ENCODE data around the gene CNIH1.

The CNIH1 gene

DNA sequence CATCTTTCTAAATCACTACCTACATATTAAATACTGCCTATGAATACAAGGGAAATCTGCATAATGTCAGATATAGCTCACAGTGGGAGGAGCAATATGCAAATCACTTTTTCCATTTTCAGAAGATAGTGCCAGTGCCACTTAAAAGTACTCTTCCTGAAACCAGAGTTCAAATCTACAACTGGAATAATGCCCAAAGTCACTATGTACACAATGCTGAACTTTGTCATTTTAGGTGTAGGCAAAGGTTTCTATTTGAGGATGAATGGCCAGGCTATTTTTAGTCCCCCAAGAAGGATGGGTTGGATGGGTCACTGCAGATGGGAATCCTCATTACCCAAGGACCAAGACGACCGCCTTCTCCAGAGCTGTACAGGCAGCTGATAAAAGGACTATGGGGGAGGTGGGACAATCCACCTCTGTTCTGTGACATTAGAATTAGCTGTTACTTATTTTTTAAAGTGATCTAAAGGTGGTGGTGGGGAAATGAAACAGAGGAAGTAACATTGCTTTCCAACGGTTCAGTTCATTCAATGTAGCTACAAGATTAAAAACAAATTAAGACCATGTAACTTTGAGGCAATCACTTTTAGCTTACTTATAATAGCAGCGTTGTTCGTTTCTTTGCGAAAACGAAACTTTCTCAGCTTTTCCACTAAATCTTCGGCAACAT is 42.0 kb upstream of the CNIH1 start:
- H3K9me3 ChIP-seq (ENCODE audit: control insufficient read depth, low read length) = no peaks in the 10 kb centered on the region
- H3K4me1 ChIP-seq (ENCODE audit: control insufficient read depth, insufficient read depth, low read length) = no peaks in the 10 kb centered on the region
- no peaks in the 10 kb centered on the region for H3K27me3 ChIP-seq (ENCODE audit: control insufficient read depth, insufficient read depth, low read length, poor library complexity, severe bottlenecking)
- H3K36me3 ChIP-seq (ENCODE audit: control insufficient read depth, insufficient read depth, low read length) = peaks cover 7% of the 10 kb centered on the region
- H3K27ac ChIP-seq (ENCODE audit: insufficient read depth, low read depth, low read length, poor library complexity, severe bottlenecking) = no peak overlapping the region
- 90 to 94% methylated on average over 8 of the region's 8 CpGs for whole genome bisulfite sequencing, 2 experiments
- H3K4me3 ChIP-seq (ENCODE audit: insufficient read depth, low read depth, low read length) = no peak overlapping the region

GRCh38 chr14:54481695-54482094 is 40.5 kb upstream of the CNIH1 start:
- H3K27ac ChIP-seq (ENCODE audit: insufficient read depth, low read depth, low read length, poor library complexity, severe bottlenecking) = no peak overlapping the region
- no peaks in the 10 kb centered on the region for H3K9me3 ChIP-seq (ENCODE audit: control insufficient read depth, low read length)
- 100% methylated on average over 1 of the region's 2 CpGs; no CpG with 5 or more reads in 1 of the 2 experiments for WGBS, 2 experiments
- H3K4me1 ChIP-seq (ENCODE audit: control insufficient read depth, insufficient read depth, low read length) = no peaks in the 10 kb centered on the region
- H3K4me3 ChIP-seq (ENCODE audit: insufficient read depth, low read depth, low read length) = no peak overlapping the region
- no peaks in the 10 kb centered on the region for H3K27me3 ChIP-seq (ENCODE audit: control insufficient read depth, insufficient read depth, low read length, poor library complexity, severe bottlenecking)
- peaks cover 7% of the 10 kb centered on the region for H3K36me3 ChIP-seq (ENCODE audit: control insufficient read depth, insufficient read depth, low read length)

DNA sequence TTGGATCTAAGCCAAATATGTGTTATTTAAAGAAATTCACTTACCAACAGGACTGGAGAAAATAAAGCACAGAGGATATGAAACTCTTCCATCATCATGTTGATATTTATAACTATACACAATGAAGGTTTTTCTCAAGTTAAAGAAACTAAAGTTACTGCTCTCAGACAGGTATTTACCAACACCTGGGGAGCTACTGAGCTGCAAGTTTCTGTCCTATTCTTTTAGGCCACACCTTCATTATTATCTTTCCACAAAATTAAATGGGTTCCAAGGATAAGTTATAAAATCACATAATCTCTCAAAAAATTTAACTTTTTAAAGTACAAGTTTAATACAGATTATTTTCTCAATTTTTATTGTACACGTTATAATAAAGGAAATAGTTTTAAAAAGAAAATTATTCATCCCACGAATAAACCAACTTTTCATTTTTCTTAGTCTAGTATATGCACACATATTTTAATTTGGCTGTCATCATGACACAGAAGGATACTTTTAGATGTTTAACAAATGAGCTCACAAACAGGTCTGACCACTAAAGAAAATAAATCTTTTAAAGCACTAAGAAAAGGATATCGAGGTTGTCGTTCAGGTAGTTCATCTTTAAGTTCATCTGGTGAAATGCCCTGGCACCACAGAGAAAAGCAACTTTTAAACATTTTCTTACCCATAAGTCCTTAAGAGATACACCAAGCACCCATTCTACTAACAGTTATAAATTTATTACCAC is 39.8 kb upstream of the CNIH1 start:
- Histone ChIP-seq H3K27ac (ENCODE audit: insufficient read depth, low read depth, low read length, poor library complexity, severe bottlenecking) (no peak overlapping the region), H3K4me1 (ENCODE audit: control insufficient read depth, insufficient read depth, low read length) (no peaks in the 10 kb centered on the region), H3K9me3 (ENCODE audit: control insufficient read depth, low read length) (no peaks in the 10 kb centered on the region), H3K4me3 (ENCODE audit: insufficient read depth, low read depth, low read length) (no peak overlapping the region), H3K27me3 (ENCODE audit: control insufficient read depth, insufficient read depth, low read length, poor library complexity, severe bottlenecking) (no peaks in the 10 kb centered on the region), H3K36me3 (ENCODE audit: control insufficient read depth, insufficient read depth, low read length) (peaks cover 7% of the 10 kb centered on the region)
- WGBS, 2 experiments = 94 to 97% methylated on average over 2 to 3 of the region's 4 CpGs

GRCh38 chr14:54478636-54479215 is 37.6 kb upstream of the CNIH1 start:
- no peak overlapping the region for H3K27ac ChIP-seq (ENCODE audit: insufficient read depth, low read depth, low read length, poor library complexity, severe bottlenecking)
- no peak overlapping the region for H3K4me3 ChIP-seq (ENCODE audit: insufficient read depth, low read depth, low read length)
- no peaks in the 10 kb centered on the region for H3K27me3 ChIP-seq (ENCODE audit: control insufficient read depth, insufficient read depth, low read length, poor library complexity, severe bottlenecking)
- H3K9me3 ChIP-seq (ENCODE audit: control insufficient read depth, low read length) = no peaks in the 10 kb centered on the region
- WGBS, 2 experiments = 85 to 89% methylated on average over 3 of the region's 3 CpGs
- peaks cover 7% of the 10 kb centered on the region for H3K36me3 ChIP-seq (ENCODE audit: control insufficient read depth, insufficient read depth, low read length)
- no peaks in the 10 kb centered on the region for H3K4me1 ChIP-seq (ENCODE audit: control insufficient read depth, insufficient read depth, low read length)

- Histone ChIP-seq H3K36me3 (ENCODE audit: control insufficient read depth, insufficient read depth, low read length) (no peaks in the 10 kb centered on the region), H3K9me3 (ENCODE audit: control insufficient read depth, low read length) (no peaks in the 10 kb centered on the region), H3K4me3 (ENCODE audit: insufficient read depth, low read depth, low read length) (no peak overlapping the region), H3K27me3 (ENCODE audit: control insufficient read depth, insufficient read depth, low read length, poor library complexity, severe bottlenecking) (no peaks in the 10 kb centered on the region), H3K27ac (ENCODE audit: insufficient read depth, low read depth, low read length, poor library complexity, severe bottlenecking) (no peak overlapping the region), H3K4me1 (ENCODE audit: control insufficient read depth, insufficient read depth, low read length) (peaks cover 4% of the 10 kb centered on the region)
- 98% methylated on average over 4 of the region's 4 CpGs for WGBS, 2 experiments
These were observed 34.7 kb upstream of the CNIH1 start for GRCh38 chr14:54475911-54476310.

GRCh38 chr14:54475187-54475899 is 34.2 kb upstream of the CNIH1 start:
- Histone ChIP-seq H3K4me3 (ENCODE audit: insufficient read depth, low read depth, low read length) (no peak overlapping the region), H3K4me1 (ENCODE audit: control insufficient read depth, insufficient read depth, low read length) (peaks cover 4% of the 10 kb centered on the region), H3K27me3 (ENCODE audit: control insufficient read depth, insufficient read depth, low read length, poor library complexity, severe bottlenecking) (no peaks in the 10 kb centered on the region), H3K36me3 (ENCODE audit: control insufficient read depth, insufficient read depth, low read length) (no peaks in the 10 kb centered on the region), H3K9me3 (ENCODE audit: control insufficient read depth, low read length) (no peaks in the 10 kb centered on the region), H3K27ac (ENCODE audit: insufficient read depth, low read depth, low read length, poor library complexity, severe bottlenecking) (no peak overlapping the region)
- 95 to 96% methylated on average over 4 of the region's 4 CpGs for WGBS, 2 experiments

- Histone ChIP-seq H3K9me3 (ENCODE audit: control insufficient read depth, low read length) (no peaks in the 10 kb centered on the region), H3K27me3 (ENCODE audit: control insufficient read depth, insufficient read depth, low read length, poor library complexity, severe bottlenecking) (no peaks in the 10 kb centered on the region), H3K36me3 (ENCODE audit: control insufficient read depth, insufficient read depth, low read length) (no peaks in the 10 kb centered on the region), H3K27ac (ENCODE audit: insufficient read depth, low read depth, low read length, poor library complexity, severe bottlenecking) (no peak overlapping the region), H3K4me1 (ENCODE audit: control insufficient read depth, insufficient read depth, low read length) (peaks cover 4% of the 10 kb centered on the region), H3K4me3 (ENCODE audit: insufficient read depth, low read depth, low read length) (no peak overlapping the region)
- WGBS, 2 experiments = 98 to 99% methylated on average over 2 of the region's 2 CpGs
These were observed 33.1 kb upstream of the CNIH1 start for GRCh38 chr14:54474232-54474793.

- 68 to 77% methylated on average over 4 of the region's 4 CpGs for WGBS, 2 experiments
- H3K27me3 ChIP-seq (ENCODE audit: control insufficient read depth, insufficient read depth, low read length, poor library complexity, severe bottlenecking) = no peaks in the 10 kb centered on the region
- peaks cover 4% of the 10 kb centered on the region for H3K4me1 ChIP-seq (ENCODE audit: control insufficient read depth, insufficient read depth, low read length)
- no peak overlapping the region for H3K4me3 ChIP-seq (ENCODE audit: insufficient read depth, low read depth, low read length)
- H3K27ac ChIP-seq (ENCODE audit: insufficient read depth, low read depth, low read length, poor library complexity, severe bottlenecking) = peak overlapping the region; percentile 68
- no peaks in the 10 kb centered on the region for H3K9me3 ChIP-seq (ENCODE audit: control insufficient read depth, low read length)
- no peaks in the 10 kb centered on the region for H3K36me3 ChIP-seq (ENCODE audit: control insufficient read depth, insufficient read depth, low read length)
These were observed 31.1 kb upstream of the CNIH1 start for GRCh38 chr14:54472315-54472714.

DNA sequence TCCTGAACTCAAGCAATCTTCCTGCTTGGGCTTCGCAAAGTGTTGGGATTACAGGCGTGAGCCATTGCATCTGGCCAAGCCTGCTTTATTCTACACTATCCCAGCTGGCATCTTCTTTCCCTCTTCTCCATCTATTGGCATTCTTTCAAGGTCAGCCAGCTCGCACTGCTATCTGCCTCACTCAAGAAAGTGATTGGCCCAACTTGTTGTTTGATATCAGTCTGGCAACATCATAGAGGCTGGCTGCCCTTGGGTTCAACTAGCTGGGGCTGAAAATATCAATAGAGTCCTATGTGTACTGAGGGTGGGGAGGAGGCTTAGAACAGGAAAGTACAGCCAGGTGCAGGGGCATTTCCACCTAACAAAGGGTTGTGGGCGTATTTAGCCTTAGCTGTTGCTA is 30.5 kb upstream of the CNIH1 start:
- Histone ChIP-seq H3K27me3 (ENCODE audit: control insufficient read depth, insufficient read depth, low read length, poor library complexity, severe bottlenecking) (no peaks in the 10 kb centered on the region), H3K4me3 (ENCODE audit: insufficient read depth, low read depth, low read length) (no peak overlapping the region), H3K27ac (ENCODE audit: insufficient read depth, low read depth, low read length, poor library complexity, severe bottlenecking) (no peak overlapping the region), H3K4me1 (ENCODE audit: control insufficient read depth, insufficient read depth, low read length) (peaks cover 4% of the 10 kb centered on the region), H3K36me3 (ENCODE audit: control insufficient read depth, insufficient read depth, low read length) (no peaks in the 10 kb centered on the region), H3K9me3 (ENCODE audit: control insufficient read depth, low read length) (no peaks in the 10 kb centered on the region)
- 95% methylated on average over 4 of the region's 4 CpGs for WGBS, 2 experiments

GRCh38 chr14:54470701-54471100 is 29.5 kb upstream of the CNIH1 start:
- no peaks in the 10 kb centered on the region for H3K36me3 ChIP-seq (ENCODE audit: control insufficient read depth, insufficient read depth, low read length)
- no peak overlapping the region for H3K4me3 ChIP-seq (ENCODE audit: insufficient read depth, low read depth, low read length)
- no peaks in the 10 kb centered on the region for H3K27me3 ChIP-seq (ENCODE audit: control insufficient read depth, insufficient read depth, low read length, poor library complexity, severe bottlenecking)
- WGBS, 2 experiments = 93 to 97% methylated on average over 3 to 4 of the region's 4 CpGs
- no peak overlapping the region for H3K27ac ChIP-seq (ENCODE audit: insufficient read depth, low read depth, low read length, poor library complexity, severe bottlenecking)
- H3K9me3 ChIP-seq (ENCODE audit: control insufficient read depth, low read length) = no peaks in the 10 kb centered on the region
- peaks cover 4% of the 10 kb centered on the region for H3K4me1 ChIP-seq (ENCODE audit: control insufficient read depth, insufficient read depth, low read length)
